GM04504 (cell line): ENCODE results near the gene NTRK1.
A peak's percentile ranks its signal among the peaks of the same experiment; 100 is the strongest.
"Not testable (repeated sequence)": the region's sequence is repeated elsewhere in the genome, so short reads cannot be mapped to it uniquely, and the experiment has no call there.

Experiments used
- DNase-seq: peaks from one replicate; pipeline ENCODE4 v3.0.0-alpha.2; 2012; ENCODE audit warnings: low read depth

NTRK1 gene

GRCh38 chr1:156913809-156914387, 53.2 kb downstream of the NTRK1 start:
- DNase-seq = no peak

- no peak for DNase-seq
These were observed 53.8 kb downstream of the NTRK1 start for GRCh38 chr1:156914440-156914856.

- peak; percentile 51 for DNase-seq
These were observed 59.8 kb downstream of the NTRK1 start, which contains the start of gene LRRC71 for GRCh38 chr1:156920233-156921052. Gene LRRC71, plus strand, starts transcription at chr1:156920632. Its CDS starts 172 bp downstream, at chr1:156920804.

GRCh38 chr1:156921053-156921529, 60.4 kb downstream of the NTRK1 start:
- DNase-seq = no peak

GRCh38 chr1:156922986-156923669, 62.5 kb downstream of the NTRK1 start:
- DNase-seq = no peak

GRCh38 chr1:156923670-156924477, 63.2 kb downstream of the NTRK1 start:
- DNase-seq = no peak

GRCh38 chr1:156924478-156925153, 64.0 kb downstream of the NTRK1 start:
- no peak for DNase-seq

- DNase-seq = no peak
These were observed 64.7 kb downstream of the NTRK1 start for GRCh38 chr1:156925154-156926010.

- DNase-seq = no peak
These were observed 65.5 kb downstream of the NTRK1 start for GRCh38 chr1:156926175-156926574.

GRCh38 chr1:156926695-156927094, 66.0 kb downstream of the NTRK1 start:
- DNase-seq = not testable (repeated sequence)

- DNase-seq = peak; percentile 40
These were observed 66.8 kb downstream of the NTRK1 start for GRCh38 chr1:156927215-156928042.

GRCh38 chr1:156928043-156928602, 67.5 kb downstream of the NTRK1 start:
- DNase-seq = no peak

- DNase-seq = no peak
These were observed 69.1 kb downstream of the NTRK1 start for GRCh38 chr1:156929596-156930238.

- no peak for DNase-seq
These were observed 69.8 kb downstream of the NTRK1 start for GRCh38 chr1:156930483-156930882.
